Psoas muscle (tissue), 8 donors: ENCODE data around the gene LETM1. TPM values are rescaled to one million over a fixed set of nuclear protein-coding genes. Genes with fewer than 3 reads are reported as not detected.

ENCODE experiments used
- ATAC-seq, 4 donors: fragments of 200-7000 bp; cut with Tn5 transposase; one replicate each; pipeline ENCODE4 v1.9.1; 2020; ENCODE audit warnings: moderate library complexity in 3 of 4, mild to moderate bottlenecking in 2 of 4
- DNase-seq, 2 donors: peaks; one replicate each; pipeline ENCODE4 v3.0.0-alpha.2; 2020
- H3K27ac ChIP-seq: fragments of 200-600 bp; one replicate; pipeline ENCODE4 v1.8.0; 2022
- H3K27me3 ChIP-seq, 3 donors: fragments of 200-600 bp in 1 of 3; one replicate each; pipeline versions ENCODE4 v1.6.1 to v1.8.0; 2013 to 2022; ENCODE audit warnings: low read length in 2 of 3, mild to moderate bottlenecking in 2 of 3, moderate library complexity in 1 of 3; ENCODE audit not compliant: insufficient read depth in 3 of 3
- H3K36me3 ChIP-seq, 2 donors: fragments of 200-600 bp in 1 of 2; one replicate each; pipeline versions ENCODE4 v1.6.1 to v1.8.0; 2013 to 2022; ENCODE audit warnings: low read depth in 1 of 2, mild to moderate bottlenecking in 1 of 2, moderate library complexity in 1 of 2; ENCODE audit not compliant: insufficient read depth in 1 of 2
- H3K4me1 ChIP-seq: fragments of 200-600 bp; one replicate; pipeline ENCODE4 v1.8.0; 2022
- H3K4me3 ChIP-seq: fragments of 200-600 bp; one replicate; pipeline ENCODE4 v1.8.0; 2022; ENCODE audit warnings: mild to moderate bottlenecking
- H3K9me3 ChIP-seq: fragments of 200-600 bp; one replicate; pipeline ENCODE4 v1.8.0; 2022
- CTCF ChIP-seq: fragments of 200-600 bp; IDR thresholded peaks from one replicate; pipeline ENCODE4 v1.8.0; 2022; ENCODE audit warnings: antibody characterized with exemption
- WGBS, 3 donors: extraction: QIAGEN DNeasy Blood & Tissue Kit; methylation state at CpG; one replicate each; pipeline versions ENCODE4 v1.1.6 to v1.1.7; 2013; 5-methylcytosine and 5-hydroxymethylcytosine counted together
- intact Hi-C, 2 donors: fragments of 100-400 bp; cut with DNase I; formaldehyde crosslinking; loops; one replicate each; pipeline versions ENCODE4 v1.11.0 to v1.14.2; 2022
- polyA plus RNA-seq, 3 donors: library from polyadenylated mRNA; stranded (reverse); fragments of 200-250 nt; gene quantifications; one replicate each; pipeline ENCODE4 v1.2.3, GENCODE V29; 2013
- total RNA-seq, 4 donors: library from RNA; stranded (reverse); fragmentation: NEBNext Ultra II Directional in 2 of 4; extraction: Animal tissue kit (Norgen Biotek cat#: 25700) in 2 of 4; gene quantifications; one replicate each; pipeline versions ENCODE4 v1.2.1 to v1.2.4, GENCODE V29; 2021 to 2023
- donor health status: healthy with polysubstance abuse.
- donor health status: DM: no; HTN: no; CAD: no; lungs with moderate emphysema.
- donor health status: Bipolar disorder and iron deficiency.
- donor health status: healthy.
- donor health status: DM: yes; HTN: yes; CAD: no.
- donor health status: DM: no; HTN: no; CAD: no.
- donor health status: DM: no; HTN: no; CAD: no.
- donor health status: DM: yes; HTN: yes; CAD: no.

LETM1 gene
- total and polyA plus RNA-seq, 7 donors = 14.1 to 50.3 (median 26.8) TPM

GRCh38 chr4:1880332-1880731, 24.4 kb upstream of the LETM1 start:
- no peak overlapping the region for H3K4me3 ChIP-seq
- no peak for ATAC-seq
- H3K36me3 ChIP-seq = no peaks in the 10 kb centered on the region
- DNase-seq = no peak
- H3K27me3 ChIP-seq = no peaks in the 10 kb centered on the region
- WGBS, 3 donors = 78 to 80% (median 78%) methylated on average over 1 of the region's 1 CpG
- TF ChIP-seq CTCF = no peak
- no peaks in the 10 kb centered on the region for H3K9me3 ChIP-seq
- H3K27ac ChIP-seq = no peak overlapping the region
- H3K4me1 ChIP-seq = peaks cover 6% of the 10 kb centered on the region
- intact Hi-C loops = no loop called here

- no peak for DNase-seq
- no peak for ATAC-seq
- 96% methylated on average over 4 of the region's 4 CpGs for WGBS, 3 donors
- Histone ChIP-seq H3K27ac (no peak overlapping the region), H3K4me1 (peaks cover 6% of the 10 kb centered on the region), H3K36me3 (no peaks in the 10 kb centered on the region), H3K9me3 (no peaks in the 10 kb centered on the region), H3K4me3 (no peak overlapping the region), H3K27me3 (no peaks in the 10 kb centered on the region)
- TF ChIP-seq CTCF = no peak
- intact Hi-C loops = no loop called here
Measured at GRCh38 chr4:1879485-1879884, 23.5 kb upstream of the LETM1 start.

- ATAC-seq (no peak), DNase-seq (no peak)
- intact Hi-C loops = no loop called here
- Histone ChIP-seq H3K4me3 (no peak overlapping the region), H3K27me3 (no peaks in the 10 kb centered on the region), H3K27ac (no peak overlapping the region), H3K4me1 (peaks cover 22% of the 10 kb centered on the region), H3K9me3 (no peaks in the 10 kb centered on the region), H3K36me3 (no peaks in the 10 kb centered on the region)
- TF ChIP-seq CTCF = no peak
- 91 to 100% (median 95%) methylated on average over 3 of the region's 3 CpGs for WGBS, 3 donors
Measured at GRCh38 chr4:1874201-1874600, 18.2 kb upstream of the LETM1 start.

GRCh38 chr4:1873776-1874175, 17.8 kb upstream of the LETM1 start:
- Histone ChIP-seq H3K27me3 (no peaks in the 10 kb centered on the region), H3K4me3 (no peak overlapping the region), H3K4me1 (peaks cover 22% of the 10 kb centered on the region), H3K36me3 (no peaks in the 10 kb centered on the region), H3K9me3 (no peaks in the 10 kb centered on the region), H3K27ac (no peak overlapping the region)
- WGBS, 3 donors = 88 to 91% (median 88%) methylated on average over 3 of the region's 3 CpGs
- DNase-seq (no peak), ATAC-seq (no peak)
- intact Hi-C loops = no loop called here
- TF ChIP-seq CTCF = no peak

GRCh38 chr4:1873291-1873690, 17.3 kb upstream of the LETM1 start:
- Histone ChIP-seq H3K4me3 (no peak overlapping the region), H3K27ac (no peak overlapping the region), H3K9me3 (no peaks in the 10 kb centered on the region), H3K4me1 (peaks cover 22% of the 10 kb centered on the region), H3K36me3 (no peaks in the 10 kb centered on the region), H3K27me3 (no peaks in the 10 kb centered on the region)
- ATAC-seq (no peak), DNase-seq (no peak)
- no peak for TF ChIP-seq CTCF
- intact Hi-C loops = no loop called here
- WGBS, 3 donors = 90 to 94% (median 92%) methylated on average over 4 of the region's 4 CpGs
